ENCODE data around the gene CCDC13. TPM values are rescaled to one million over a fixed set of nuclear protein-coding genes. Genes with fewer than 3 reads are reported as not detected.

CCDC13 gene
- total RNA-seq, 1 donor from 2014 or later = not detected

- ATAC-seq = no peak
These were observed 26.3 kb upstream of the CCDC13 start for GRCh38 chr3:42799376-42799775.

- ATAC-seq = no peak
These were observed 23.4 kb upstream of the CCDC13 start for GRCh38 chr3:42796332-42796885.

GRCh38 chr3:42795621-42796181 is 22.6 kb upstream of the CCDC13 start:
- no peak for ATAC-seq

- ATAC-seq = no peak
These were observed 17.7 kb upstream of the CCDC13 start for GRCh38 chr3:42790714-42791229.

GRCh38 chr3:42786631-42787030 is 13.6 kb upstream of the CCDC13 start:
- ATAC-seq = no peak

- no peak for ATAC-seq
These were observed 13.2 kb upstream of the CCDC13 start for GRCh38 chr3:42786212-42786611.

- ATAC-seq = peak; percentile 62
These were observed 8.0 kb upstream of the CCDC13 start for GRCh38 chr3:42780892-42781700.

- ATAC-seq = no peak
These were observed 7.3 kb upstream of the CCDC13 start for GRCh38 chr3:42780398-42780797.

- ATAC-seq = no peak
These were observed 5.6 kb upstream of the CCDC13 start for GRCh38 chr3:42778644-42779043.

- no peak for ATAC-seq
These were observed 327 bp upstream of the CCDC13 start for GRCh38 chr3:42773409-42773751.

GRCh38 chr3:42771271-42771670 is 1.8 kb downstream of the CCDC13 start:
- ATAC-seq = peak; percentile 30

GRCh38 chr3:42769477-42770131 is 3.4 kb downstream of the CCDC13 start:
- ATAC-seq = no peak

- ATAC-seq = no peak
These were observed 8.3 kb downstream of the CCDC13 start for GRCh38 chr3:42764561-42765295.

GRCh38 chr3:42764115-42764514 is 8.9 kb downstream of the CCDC13 start:
- ATAC-seq = no peak

GRCh38 chr3:42763021-42763420 is 10.0 kb downstream of the CCDC13 start:
- ATAC-seq = no peak

GRCh38 chr3:42762046-42762724 is 10.9 kb downstream of the CCDC13 start:
- peak; percentile 66 for ATAC-seq

GRCh38 chr3:42758126-42758525 is 14.9 kb downstream of the CCDC13 start:
- ATAC-seq = no peak

- no peak for ATAC-seq
These were observed 16.3 kb downstream of the CCDC13 start for GRCh38 chr3:42756681-42757213.

GRCh38 chr3:42755681-42756578 is 17.1 kb downstream of the CCDC13 start:
- peak; percentile 63 for ATAC-seq

GRCh38 chr3:42753757-42754156 is 19.3 kb downstream of the CCDC13 start:
- ATAC-seq = no peak

- no peak for ATAC-seq
These were observed 20.1 kb downstream of the CCDC13 start for GRCh38 chr3:42752961-42753360.
